ENCODE data around the gene HTR1D.
"Not testable (repeated sequence)": the region's sequence is repeated elsewhere in the genome, so short reads cannot be mapped to it uniquely, and the experiment has no call there.

Gene HTR1D, protein sequence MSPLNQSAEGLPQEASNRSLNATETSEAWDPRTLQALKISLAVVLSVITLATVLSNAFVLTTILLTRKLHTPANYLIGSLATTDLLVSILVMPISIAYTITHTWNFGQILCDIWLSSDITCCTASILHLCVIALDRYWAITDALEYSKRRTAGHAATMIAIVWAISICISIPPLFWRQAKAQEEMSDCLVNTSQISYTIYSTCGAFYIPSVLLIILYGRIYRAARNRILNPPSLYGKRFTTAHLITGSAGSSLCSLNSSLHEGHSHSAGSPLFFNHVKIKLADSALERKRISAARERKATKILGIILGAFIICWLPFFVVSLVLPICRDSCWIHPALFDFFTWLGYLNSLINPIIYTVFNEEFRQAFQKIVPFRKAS

DNA sequence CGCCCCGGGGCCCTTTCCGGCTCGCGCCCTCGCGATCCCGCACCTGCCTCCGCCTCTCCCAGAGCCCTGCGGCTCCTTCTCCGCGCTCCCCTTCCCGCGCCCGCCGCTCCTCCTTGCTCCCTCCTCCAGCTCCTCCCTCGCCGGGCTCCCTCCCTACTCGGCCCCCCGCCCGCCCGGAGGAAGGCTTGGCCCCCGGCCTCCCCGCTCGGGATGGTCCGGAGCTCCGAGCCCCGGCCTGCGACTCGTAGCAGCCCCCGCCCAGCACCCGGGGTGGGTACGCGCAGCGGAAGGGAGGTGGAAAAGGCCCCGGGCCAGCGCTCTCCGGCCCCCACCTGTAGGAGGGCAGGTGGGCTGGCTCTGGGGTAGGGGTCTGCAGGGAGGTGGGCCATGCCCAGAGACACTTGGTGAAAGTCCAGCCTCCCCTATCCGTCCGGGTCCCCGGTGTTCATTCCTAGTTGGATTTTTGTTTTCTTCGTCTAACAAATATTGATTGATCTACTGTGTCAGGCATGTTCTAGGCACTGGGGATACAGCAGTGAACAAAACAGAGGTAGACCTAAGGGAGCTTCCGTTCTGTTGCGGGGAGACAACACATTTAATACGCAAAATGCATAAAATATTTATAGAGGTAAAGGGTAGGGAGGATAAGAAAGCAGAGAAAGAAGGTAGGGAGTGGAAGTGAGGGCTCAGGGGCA is at the start of gene HTR1D:
Gene HTR1D (minus strand): TSS at position 82 of the 695 bp plus-strand sequence. CDS start 23,283 bp downstream, outside the sequence.
- no peak for TF ChIP-seq ZNF274 (IDR thresholded peaks at IDR 0.05; ENCODE audit: low read depth, low read length)
- H3K4me3 ChIP-seq (ENCODE audit: low read length) = peak within 1 kb of the TSS; percentile 44

DNA sequence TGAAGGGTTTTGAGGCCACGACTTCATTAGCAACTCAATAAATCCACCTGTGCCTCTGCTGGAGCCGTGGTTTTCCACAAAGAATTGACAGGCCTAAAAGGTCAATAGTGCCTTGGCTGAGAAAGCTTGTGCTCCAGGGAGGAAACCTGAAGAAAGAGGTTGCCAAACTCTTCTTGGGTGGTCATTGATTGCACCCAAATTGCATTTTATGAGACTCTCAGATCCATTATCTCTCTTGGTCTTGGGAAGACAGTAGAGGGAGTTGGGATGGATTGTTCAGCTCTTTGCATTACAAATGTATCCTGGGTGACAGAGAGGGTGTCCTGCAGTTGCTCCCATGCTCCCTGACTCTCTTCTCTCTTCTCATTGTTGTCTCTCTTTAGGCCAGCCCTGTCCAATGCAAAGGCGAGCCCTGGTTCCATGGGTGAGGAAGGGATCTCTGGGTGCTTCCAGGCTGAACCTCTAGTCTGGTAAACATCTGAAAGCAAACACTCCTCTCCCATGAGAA is 46.1 kb upstream of the HTR1D start:
- no peak overlapping the region for H3K4me3 ChIP-seq (ENCODE audit: low read length)
- TF ChIP-seq ZNF274 (IDR thresholded peaks at IDR 0.05; ENCODE audit: low read depth, low read length) = no peak

DNA sequence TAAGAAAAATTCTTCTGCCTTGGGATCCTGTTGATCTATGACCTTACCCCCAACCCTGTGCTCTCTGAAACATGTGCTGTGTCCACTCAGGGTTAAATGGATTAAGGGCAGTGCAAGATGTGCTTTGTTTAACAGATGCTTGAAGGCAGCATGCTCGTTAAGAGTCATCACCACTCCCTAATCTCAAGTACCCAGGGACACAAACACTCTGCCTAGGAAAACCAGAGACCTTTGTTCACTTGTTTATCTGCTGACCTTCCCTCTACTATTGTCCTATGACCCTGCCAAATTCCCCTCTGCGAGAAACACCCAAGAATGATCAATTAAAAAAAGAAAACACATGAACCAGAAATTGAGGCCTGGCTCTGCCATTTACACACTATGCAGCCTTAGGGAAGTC is 40.8 kb upstream of the HTR1D start:
- not testable (repeated sequence) for H3K4me3 ChIP-seq (ENCODE audit: low read length)

DNA sequence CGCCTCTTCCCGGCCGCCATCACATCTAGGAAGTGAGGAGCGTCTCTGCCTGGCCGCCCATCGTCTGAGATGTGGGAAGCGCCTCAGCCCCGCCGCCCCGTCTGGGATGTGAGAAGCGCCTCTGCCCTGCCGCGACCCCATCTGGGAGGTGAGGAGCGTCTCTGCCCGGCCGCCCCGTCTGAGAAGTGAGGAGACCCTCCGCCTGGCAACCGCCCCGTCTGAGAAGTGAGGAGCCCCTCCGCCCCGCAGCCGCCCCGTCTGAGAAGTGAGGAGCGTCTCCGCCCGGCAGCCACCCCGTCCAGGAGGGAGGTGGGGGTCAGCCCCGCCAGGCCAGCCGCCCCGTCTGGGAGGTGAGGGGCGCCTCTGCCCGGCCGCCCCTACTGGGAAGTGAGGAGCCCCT is 40.1 kb upstream of the HTR1D start:
- H3K4me3 ChIP-seq (ENCODE audit: low read length) = not testable (repeated sequence)

DNA sequence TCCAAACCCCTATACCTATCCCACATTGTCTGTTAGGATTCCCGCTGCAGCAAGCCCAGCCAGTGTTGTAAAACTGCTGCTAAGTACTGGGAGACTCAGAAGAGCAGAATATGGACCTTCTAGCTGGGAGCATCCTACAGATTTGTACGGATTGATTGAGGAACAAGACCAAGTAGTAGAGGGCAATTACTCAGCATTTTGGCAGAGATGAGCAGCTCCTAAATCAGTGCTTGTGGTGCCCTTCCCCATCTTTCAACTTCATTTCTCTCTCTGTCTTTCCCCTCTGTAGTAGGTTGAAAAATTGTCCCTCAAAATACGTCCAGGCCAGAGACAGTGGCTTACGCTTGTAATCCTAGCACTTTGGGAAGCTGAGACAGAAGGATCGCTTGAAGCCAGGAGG is 37.3 kb upstream of the HTR1D start:
- no peak for TF ChIP-seq ZNF274 (IDR thresholded peaks at IDR 0.05; ENCODE audit: low read depth, low read length)
- H3K4me3 ChIP-seq (ENCODE audit: low read length) = no peak overlapping the region

DNA sequence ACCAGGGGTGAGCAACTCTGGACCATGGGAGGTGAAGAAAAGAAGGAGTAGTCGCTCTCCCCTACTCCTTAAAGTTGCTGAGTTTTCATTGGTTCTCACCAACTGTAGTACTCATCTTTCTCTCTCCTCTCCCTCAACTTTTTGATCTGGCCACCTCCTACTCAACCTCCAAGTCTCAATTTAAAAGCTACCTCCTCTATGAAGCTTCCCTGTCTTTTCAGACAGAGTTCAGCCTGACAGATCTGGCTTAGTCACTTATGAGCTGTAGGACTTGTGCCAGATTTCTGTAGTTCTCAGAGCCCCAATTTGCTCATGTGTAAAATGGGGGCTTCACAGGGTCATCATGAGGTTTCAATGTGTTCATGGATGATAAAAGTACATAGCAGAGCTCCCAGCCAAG is 34.5 kb upstream of the HTR1D start:
- no peak overlapping the region for H3K4me3 ChIP-seq (ENCODE audit: low read length)
- no peak for TF ChIP-seq ZNF274 (IDR thresholded peaks at IDR 0.05; ENCODE audit: low read depth, low read length)

DNA sequence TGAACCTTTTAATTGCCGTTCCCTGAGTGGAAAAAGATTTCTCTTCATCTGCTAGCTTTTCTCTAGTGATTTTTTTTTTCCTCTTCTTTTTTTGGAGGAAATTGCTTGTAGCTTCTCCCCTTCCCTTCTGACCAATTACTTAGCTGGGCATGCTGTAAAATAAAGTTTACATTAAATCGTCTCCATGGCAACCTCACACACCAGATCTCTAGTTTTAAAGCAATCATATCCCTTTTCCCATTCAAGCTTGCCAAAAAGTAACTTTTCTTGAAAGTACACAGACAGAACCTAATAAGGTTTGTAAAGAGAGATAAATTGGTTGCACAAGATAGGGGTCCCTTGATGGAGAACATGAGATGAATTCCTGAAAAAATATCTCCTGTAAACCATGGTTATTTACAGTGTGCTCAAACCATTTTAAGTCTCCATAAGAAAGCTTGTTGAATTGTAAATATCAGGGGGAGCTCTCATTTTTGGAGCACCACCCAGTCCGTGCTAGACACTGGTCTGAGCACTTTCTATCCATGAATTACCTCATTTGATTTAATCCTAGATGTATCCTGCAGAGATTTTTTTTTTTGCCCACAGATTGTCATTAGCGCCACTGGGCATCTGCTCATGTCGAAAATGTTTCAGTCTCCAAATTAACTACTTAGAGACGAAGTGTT is 32.6 kb upstream of the HTR1D start:
- no peak overlapping the region for H3K4me3 ChIP-seq (ENCODE audit: low read length)
- TF ChIP-seq ZNF274 (IDR thresholded peaks at IDR 0.05; ENCODE audit: low read depth, low read length) = no peak

DNA sequence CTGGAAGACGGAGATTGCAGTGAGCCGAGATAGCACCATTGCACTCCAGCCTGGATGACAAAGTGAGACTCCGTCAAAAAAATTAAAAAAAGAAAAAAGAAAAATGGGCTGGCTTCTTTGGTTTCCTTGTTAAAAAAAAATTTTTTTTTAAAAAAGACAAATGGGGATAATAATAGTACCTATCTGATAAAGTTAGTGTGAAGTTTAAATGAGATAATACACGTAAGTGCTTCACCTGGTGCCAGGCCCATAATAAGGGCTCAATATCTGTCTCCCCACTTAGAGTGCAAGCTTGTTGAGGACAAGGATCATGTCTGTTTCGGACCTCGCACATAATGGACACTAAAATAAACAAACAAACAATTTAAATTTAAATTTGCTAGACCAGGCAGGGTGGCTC is 30.0 kb upstream of the HTR1D start:
- no peak overlapping the region for H3K4me3 ChIP-seq (ENCODE audit: low read length)
- no peak for TF ChIP-seq ZNF274 (IDR thresholded peaks at IDR 0.05; ENCODE audit: low read depth, low read length)

DNA sequence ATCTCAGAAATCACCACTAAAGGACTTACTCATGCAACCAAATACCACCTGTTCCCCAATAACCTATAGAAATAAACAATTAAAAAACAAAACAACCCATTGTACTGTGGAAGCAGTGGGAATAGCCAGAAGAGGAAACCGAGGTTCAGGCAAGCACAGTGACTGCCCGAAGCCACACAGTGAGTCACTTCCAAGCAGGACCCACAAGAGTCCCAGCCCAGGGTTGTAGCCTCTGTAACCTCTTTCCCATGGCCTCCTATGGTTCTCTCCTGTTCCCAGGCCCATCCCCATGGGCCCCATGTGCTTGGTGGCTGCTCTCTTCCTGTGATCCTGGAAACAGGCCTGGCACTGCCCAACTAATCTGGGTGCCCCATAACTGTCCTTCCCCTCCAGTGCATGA is 29.0 kb upstream of the HTR1D start:
- no peak for TF ChIP-seq ZNF274 (IDR thresholded peaks at IDR 0.05; ENCODE audit: low read depth, low read length)
- no peak overlapping the region for H3K4me3 ChIP-seq (ENCODE audit: low read length)

DNA sequence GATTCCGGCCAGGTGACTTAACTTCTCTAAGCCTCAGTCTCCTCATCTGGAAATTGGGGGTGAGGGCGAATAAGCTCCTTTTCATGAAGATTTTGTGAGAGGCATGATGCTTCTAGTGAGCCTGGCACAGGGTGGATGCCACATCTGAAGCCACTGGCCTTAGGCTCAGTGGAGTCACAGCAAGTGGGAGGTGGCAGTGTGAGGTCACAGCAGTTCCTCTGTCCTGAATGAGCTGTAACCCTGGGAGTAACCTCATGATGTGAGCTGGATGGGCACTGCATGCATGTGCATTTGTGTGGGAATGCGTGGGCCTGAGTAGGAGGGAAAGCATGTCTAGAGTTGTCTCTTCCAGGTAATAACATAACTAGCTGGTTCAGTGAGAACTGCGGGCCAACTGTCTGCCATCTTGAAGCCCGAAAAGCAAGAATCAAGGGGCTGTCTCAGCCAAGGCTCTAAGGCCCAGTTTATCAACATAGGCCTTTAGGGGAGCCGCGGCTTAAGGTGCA is 27.0 kb upstream of the HTR1D start:
- H3K4me3 ChIP-seq (ENCODE audit: low read length) = no peak overlapping the region
- no peak for TF ChIP-seq ZNF274 (IDR thresholded peaks at IDR 0.05; ENCODE audit: low read depth, low read length)

DNA sequence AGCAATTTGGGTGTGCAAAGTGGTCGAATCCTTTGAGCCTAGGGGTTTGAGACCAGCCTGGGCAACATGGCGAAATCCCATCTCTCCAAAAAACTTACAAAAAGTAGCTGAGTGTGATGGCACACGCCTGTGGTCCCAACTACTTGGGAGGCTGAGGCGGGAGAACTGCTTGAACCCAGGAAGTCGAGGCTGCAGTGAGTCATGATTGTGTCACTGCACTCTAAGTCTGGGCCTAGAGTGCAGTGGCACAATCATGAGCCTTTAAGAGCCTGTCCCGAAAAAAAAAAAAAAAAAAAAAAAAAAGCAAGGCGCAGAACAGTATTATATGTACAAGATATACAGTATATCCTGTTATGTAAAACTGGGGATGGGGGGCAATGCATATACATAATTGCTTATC is 25.1 kb upstream of the HTR1D start:
- no peak overlapping the region for H3K4me3 ChIP-seq (ENCODE audit: low read length)
- TF ChIP-seq ZNF274 (IDR thresholded peaks at IDR 0.05; ENCODE audit: low read depth, low read length) = no peak

DNA sequence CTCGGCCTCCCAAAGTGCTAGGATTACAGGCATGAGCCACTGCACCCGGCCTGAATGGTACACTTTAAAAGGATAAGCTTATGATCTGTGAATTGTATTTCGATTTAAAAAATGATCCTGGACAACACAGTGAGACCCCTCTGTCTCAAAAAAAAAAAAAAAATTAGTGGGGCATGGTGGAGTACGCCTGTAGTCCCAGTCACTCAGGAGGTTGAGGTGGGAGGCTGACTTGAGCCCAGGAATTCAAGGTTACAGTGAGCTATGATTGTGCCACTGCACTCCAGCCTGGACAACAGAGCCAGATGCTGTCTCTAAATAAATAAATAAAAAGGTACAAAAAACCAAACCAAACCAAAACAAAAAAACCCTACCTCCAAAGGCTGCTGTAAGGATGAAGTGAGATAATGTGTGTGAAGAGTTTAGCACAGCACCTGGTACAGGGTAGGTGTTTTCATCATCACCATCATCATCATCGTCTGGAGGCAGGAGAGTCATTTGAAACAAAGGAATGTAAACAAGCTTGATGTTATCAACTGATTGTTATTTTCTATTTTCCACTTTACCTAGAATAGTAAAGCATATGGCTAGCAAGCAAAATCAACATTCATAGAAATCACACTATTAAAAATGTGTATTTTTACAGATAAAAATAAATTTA is 22.5 kb upstream of the HTR1D start:
- no peak for TF ChIP-seq ZNF274 (IDR thresholded peaks at IDR 0.05; ENCODE audit: low read depth, low read length)
- no peak overlapping the region for H3K4me3 ChIP-seq (ENCODE audit: low read length)

DNA sequence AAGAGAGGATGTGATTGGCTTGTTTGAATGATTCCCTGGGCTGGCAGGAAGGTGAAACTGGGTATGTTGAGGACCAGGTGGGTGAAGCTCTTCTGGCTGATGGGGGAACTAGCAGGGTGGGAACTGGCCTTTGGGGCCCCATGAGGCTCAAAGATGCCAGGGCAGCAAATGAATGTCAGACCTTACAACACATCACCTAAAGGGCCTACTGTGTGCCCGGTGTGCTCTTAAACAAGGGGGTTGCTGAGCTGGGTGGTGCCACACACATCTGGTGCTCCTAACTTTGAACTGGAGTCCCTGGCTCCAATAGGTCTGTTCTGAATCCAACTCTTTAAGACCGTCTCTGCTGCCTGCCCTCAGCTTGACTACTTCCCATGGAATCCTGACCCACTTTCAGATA is 21.3 kb upstream of the HTR1D start:
- H3K4me3 ChIP-seq (ENCODE audit: low read length) = no peak overlapping the region
- no peak for TF ChIP-seq ZNF274 (IDR thresholded peaks at IDR 0.05; ENCODE audit: low read depth, low read length)

DNA sequence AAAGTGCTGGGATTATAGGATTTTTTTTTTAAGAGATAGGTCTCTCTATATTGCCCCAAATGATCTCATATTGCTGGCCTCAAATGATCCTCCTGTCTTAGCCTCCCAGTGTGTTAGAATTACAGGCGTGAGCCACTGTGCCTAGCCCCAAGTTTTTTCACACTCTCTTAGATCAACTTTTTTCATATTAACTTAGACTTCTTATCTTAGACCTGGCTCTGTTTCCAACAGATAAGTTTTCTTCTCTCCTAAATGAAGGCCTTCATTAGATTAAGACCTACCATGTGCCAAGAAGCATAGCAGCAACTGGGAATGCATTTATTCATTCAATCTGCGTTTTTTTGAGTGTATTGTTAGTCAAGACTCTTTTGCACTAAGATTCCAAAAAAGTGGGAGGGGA is 20.2 kb upstream of the HTR1D start:
- no peak for TF ChIP-seq ZNF274 (IDR thresholded peaks at IDR 0.05; ENCODE audit: low read depth, low read length)
- H3K4me3 ChIP-seq (ENCODE audit: low read length) = no peak overlapping the region

All from GM08714 (cell line).